Measurements from ENCODE around the gene DECR2. TPM values are rescaled to one million over a fixed set of nuclear protein-coding genes. Genes with fewer than 3 reads are reported as not detected.
A peak's percentile ranks its signal among the peaks of the same experiment; 100 is the strongest.

Gene DECR2
- total and polyA plus RNA-seq, 9 of the 15 experiments (the other 6 are each of a cell fraction or from before 2014, with no cell fraction given), result 1.0 to 31.9 (median 10.3) TPM

DNA sequence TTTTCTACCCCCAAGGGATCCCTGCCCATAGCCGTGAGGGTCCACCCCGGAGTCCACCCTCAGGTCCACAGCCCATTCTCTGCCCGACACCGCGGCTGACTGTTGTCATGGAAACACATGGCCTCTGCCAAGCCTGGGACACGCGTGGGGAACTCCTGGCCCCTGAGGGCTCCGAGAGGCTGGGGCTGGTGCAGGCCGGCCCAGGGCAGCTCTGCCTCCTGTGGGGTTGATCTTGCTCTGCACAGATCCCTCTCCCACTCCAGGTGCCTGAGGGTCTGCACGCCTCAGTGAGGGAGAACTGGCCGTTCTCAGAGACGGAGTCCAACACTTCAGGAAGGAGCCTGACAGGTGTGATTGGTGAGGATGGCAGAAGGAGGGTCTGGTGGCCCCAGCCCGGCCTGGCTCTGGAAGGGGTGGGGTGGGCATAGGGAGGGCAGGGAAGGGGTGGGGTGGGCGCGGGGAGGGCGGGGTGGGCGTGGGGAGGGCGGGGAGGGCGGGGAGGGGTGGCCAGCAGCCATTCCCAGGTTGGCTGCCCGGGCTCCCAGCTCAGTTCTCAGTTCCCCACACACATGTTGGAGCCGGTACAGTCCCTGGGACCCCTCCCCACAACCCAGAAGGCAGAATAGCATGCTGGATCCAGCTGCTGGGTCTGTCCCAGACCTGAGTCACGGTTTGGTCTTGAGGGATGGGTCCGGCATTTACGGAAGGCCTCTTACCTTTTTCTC, 37.8 kb upstream of the DECR2 start:
- Histone ChIP-seq H3K79me2 (ENCODE audit: control insufficient read depth, insufficient read depth, low read length) (peaks cover 2% of the 10 kb centered on the region; the same call in 1 of the 3 replicates), H3K4me2 (ENCODE audit: insufficient read depth, low read length) (no peak overlapping the region), H3K27me3 (ENCODE audit: control insufficient read depth in 2 of 2, insufficient read depth in 2 of 2, low read length in 2 of 2) (no peaks in the 10 kb centered on the region), H3K27ac (ENCODE audit: extremely low read depth, low read depth, low read length) (no peak overlapping the region), H3K4me1 (replicated peaks in 1 of 2; ENCODE audit: control insufficient read depth in 2 of 2, insufficient read depth in 2 of 2, low read length in 2 of 2) (peaks cover 6 to 82% of the 10 kb centered on the region in 2 experiments; a peak in 4 of 5 replicates), H3K36me3 (ENCODE audit: control insufficient read depth, insufficient read depth, low read length) (peaks cover 31% of the 10 kb centered on the region; the same call in 2 of the 3 replicates), H3K9ac (ENCODE audit: insufficient read depth in 1 of 2, low read depth in 2 of 2, low read length in 2 of 2) (peak overlapping the region in 1 of 2 experiments; percentile 85; a peak in 3 of 4 replicates), H3K4me3 (no peak overlapping the region), H4K20me1 (replicated peaks; ENCODE audit: control insufficient read depth, insufficient read depth, low read length) (no peaks in the 10 kb centered on the region), H3K9me3 (replicated peaks; ENCODE audit: control insufficient read depth, insufficient read depth, low read depth, low read length) (no peaks in the 10 kb centered on the region), H3K9me1 (ENCODE audit: control insufficient read depth, insufficient read depth, low read length) (peaks cover 4% of the 10 kb centered on the region), H2AFZ (ENCODE audit: low read depth, low read length) (no peak overlapping the region)
- no TSS peak for BruUV-seq (replicated peaks)
- CTCF ChIA-PET (ENCODE audit: low intra/inter-chr PET ratio), result no interaction called here
- ATAC-seq, result no peak
- in situ Hi-C loops (cut with MboI), result no loop called here
- POLR2A ChIA-PET, result interaction anchor here (0.6 to 0.8 kb wide), 2 partner anchors 11 to 186 kb away, joined by 3 to 4 read pairs; no protein-coding TSS in a partner anchor
- WGBS (ENCODE audit: insufficient coverage, low coverage, missing lambda C conversion rate), result 42% methylated on average over 17 of the region's 24 CpGs
- no peak for FAIRE-seq
- intact Hi-C loops (cut with micrococcal nuclease), result no loop called here
- DNase-seq (ENCODE audit: extremely low read depth in 1 of 4, low spot score in 3 of 4), result no peak
- TF ChIP-seq ZBTB7A (IDR thresholded peaks at IDR 0.05; ENCODE audit: borderline replicate concordance, control insufficient read depth, low read depth, low read length), result peak; percentile 25; the same call in 1 of the 2 replicates
- TF ChIP-seq, protein P1, sequence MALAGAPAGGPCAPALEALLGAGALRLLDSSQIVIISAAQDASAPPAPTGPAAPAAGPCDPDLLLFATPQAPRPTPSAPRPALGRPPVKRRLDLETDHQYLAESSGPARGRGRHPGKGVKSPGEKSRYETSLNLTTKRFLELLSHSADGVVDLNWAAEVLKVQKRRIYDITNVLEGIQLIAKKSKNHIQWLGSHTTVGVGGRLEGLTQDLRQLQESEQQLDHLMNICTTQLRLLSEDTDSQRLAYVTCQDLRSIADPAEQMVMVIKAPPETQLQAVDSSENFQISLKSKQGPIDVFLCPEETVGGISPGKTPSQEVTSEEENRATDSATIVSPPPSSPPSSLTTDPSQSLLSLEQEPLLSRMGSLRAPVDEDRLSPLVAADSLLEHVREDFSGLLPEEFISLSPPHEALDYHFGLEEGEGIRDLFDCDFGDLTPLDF (CRISPR knock-in tag; IDR thresholded peaks at IDR 0.05), result no peak
- no peak for TF ChIP-seq PTTG1 (tag; IDR thresholded peaks at IDR 0.05; ENCODE audit: low read depth)
- TF ChIP-seq, protein P2, sequence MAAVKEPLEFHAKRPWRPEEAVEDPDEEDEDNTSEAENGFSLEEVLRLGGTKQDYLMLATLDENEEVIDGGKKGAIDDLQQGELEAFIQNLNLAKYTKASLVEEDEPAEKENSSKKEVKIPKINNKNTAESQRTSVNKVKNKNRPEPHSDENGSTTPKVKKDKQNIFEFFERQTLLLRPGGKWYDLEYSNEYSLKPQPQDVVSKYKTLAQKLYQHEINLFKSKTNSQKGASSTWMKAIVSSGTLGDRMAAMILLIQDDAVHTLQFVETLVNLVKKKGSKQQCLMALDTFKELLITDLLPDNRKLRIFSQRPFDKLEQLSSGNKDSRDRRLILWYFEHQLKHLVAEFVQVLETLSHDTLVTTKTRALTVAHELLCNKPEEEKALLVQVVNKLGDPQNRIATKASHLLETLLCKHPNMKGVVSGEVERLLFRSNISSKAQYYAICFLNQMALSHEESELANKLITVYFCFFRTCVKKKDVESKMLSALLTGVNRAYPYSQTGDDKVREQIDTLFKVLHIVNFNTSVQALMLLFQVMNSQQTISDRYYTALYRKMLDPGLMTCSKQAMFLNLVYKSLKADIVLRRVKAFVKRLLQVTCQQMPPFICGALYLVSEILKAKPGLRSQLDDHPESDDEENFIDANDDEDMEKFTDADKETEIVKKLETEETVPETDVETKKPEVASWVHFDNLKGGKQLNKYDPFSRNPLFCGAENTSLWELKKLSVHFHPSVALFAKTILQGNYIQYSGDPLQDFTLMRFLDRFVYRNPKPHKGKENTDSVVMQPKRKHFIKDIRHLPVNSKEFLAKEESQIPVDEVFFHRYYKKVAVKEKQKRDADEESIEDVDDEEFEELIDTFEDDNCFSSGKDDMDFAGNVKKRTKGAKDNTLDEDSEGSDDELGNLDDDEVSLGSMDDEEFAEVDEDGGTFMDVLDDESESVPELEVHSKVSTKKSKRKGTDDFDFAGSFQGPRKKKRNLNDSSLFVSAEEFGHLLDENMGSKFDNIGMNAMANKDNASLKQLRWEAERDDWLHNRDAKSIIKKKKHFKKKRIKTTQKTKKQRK (IDR thresholded peaks at IDR 0.05; ENCODE audit: borderline replicate concordance, low read depth, low read length), result no peak
- TF ChIP-seq POLR2G (IDR thresholded peaks at IDR 0.05; ENCODE audit: low read depth, low read length), result peak; percentile 8; the same call in 1 of the 2 replicates
- TF ChIP-seq RBM34 (IDR thresholded peaks at IDR 0.05; ENCODE audit: borderline replicate concordance, insufficient read depth, low read length), result no peak
- no peak for TF ChIP-seq EHMT2 (IDR thresholded peaks at IDR 0.05)
- TF ChIP-seq, protein P3, sequence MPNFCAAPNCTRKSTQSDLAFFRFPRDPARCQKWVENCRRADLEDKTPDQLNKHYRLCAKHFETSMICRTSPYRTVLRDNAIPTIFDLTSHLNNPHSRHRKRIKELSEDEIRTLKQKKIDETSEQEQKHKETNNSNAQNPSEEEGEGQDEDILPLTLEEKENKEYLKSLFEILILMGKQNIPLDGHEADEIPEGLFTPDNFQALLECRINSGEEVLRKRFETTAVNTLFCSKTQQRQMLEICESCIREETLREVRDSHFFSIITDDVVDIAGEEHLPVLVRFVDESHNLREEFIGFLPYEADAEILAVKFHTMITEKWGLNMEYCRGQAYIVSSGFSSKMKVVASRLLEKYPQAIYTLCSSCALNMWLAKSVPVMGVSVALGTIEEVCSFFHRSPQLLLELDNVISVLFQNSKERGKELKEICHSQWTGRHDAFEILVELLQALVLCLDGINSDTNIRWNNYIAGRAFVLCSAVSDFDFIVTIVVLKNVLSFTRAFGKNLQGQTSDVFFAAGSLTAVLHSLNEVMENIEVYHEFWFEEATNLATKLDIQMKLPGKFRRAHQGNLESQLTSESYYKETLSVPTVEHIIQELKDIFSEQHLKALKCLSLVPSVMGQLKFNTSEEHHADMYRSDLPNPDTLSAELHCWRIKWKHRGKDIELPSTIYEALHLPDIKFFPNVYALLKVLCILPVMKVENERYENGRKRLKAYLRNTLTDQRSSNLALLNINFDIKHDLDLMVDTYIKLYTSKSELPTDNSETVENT (CRISPR knock-in tag; IDR thresholded peaks at IDR 0.05), result no peak
- no peak for TF ChIP-seq ZFX (CRISPR knock-in tag; IDR thresholded peaks at IDR 0.05)
- TF ChIP-seq ZNF583 (CRISPR knock-in tag; IDR thresholded peaks at IDR 0.05), result no peak
- TF ChIP-seq CHD4 (IDR thresholded peaks at IDR 0.05; ENCODE audit: insufficient read depth, insufficient replicate concordance, low read depth, low read length, poor library complexity, severe bottlenecking), result no peak

Measured in K562 (cell line).